ENCODE measurements around the gene UEVLD.

- TF ChIP-seq CTCF (conservative IDR thresholded peaks at IDR 0.05; ENCODE audit: low read length) (no peak), EZH2phosphoT487 (IDR thresholded peaks at IDR 0.05; ENCODE audit: borderline replicate concordance) (no peak)
Observed at GRCh38 chr11:18485913-18486528, 102.5 kb downstream of the UEVLD start.

All from Loucy (cell line).